GM12801 (cell line): Measurements from ENCODE around the gene FAM98B.

Experiments used
- CTCF ChIP-seq: IDR thresholded peaks from one replicate; pipeline ENCODE4 v1.5.1; 2011; ENCODE audit warnings: control low read depth; ENCODE audit not compliant: insufficient read length; ENCODE audit errors: extremely low read depth

FAM98B gene

GRCh38 chr15:38531509-38531908, 77.6 kb downstream of the FAM98B start:
- no peak for TF ChIP-seq CTCF

- no peak for TF ChIP-seq CTCF
Measured at GRCh38 chr15:38532728-38533127, 78.8 kb downstream of the FAM98B start.

DNA sequence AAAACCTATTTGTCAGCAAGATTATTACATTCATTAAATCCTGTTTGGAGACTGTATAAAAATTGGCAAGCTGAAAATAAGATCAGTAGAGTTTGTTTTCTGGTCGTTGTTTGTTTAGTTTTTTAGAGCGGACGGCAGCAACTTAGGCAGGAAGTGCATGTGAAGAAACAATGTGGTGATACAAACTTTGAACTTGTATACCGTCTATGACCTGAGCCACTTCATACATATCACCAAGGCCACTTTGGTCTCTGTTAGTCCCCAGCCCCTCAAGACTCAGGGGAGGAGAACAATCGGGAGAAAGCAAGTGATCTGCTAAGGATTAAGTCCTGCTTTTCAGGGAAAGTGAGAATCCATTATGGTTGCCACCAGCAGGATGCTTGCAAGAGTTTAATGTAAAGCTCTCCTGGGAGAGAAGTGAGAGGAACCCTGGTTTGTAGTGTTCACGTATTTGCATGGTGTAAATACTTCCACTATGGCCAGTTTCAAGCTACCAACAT, 79.5 kb downstream of the FAM98B start:
- no peak for TF ChIP-seq CTCF

DNA sequence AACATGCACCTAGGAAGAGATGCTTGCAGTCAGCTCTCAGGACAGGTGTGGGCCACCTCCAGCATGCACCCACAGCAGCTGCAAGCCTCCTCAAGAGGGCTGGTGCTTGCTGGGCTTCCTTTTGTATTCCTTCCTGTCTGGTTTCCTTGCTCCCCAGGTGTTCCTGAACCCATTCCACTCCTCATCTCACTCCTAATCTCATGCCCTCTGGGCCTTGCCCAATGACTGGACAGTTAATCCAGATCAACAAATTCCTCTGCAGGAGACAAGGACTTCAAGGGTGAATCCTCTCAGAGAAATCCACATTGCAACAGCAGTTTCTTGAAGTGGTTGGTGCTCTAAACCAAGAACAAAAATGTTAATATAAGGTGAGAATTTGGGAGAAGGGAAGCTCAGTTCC, 80.0 kb downstream of the FAM98B start:
- no peak for TF ChIP-seq CTCF

DNA sequence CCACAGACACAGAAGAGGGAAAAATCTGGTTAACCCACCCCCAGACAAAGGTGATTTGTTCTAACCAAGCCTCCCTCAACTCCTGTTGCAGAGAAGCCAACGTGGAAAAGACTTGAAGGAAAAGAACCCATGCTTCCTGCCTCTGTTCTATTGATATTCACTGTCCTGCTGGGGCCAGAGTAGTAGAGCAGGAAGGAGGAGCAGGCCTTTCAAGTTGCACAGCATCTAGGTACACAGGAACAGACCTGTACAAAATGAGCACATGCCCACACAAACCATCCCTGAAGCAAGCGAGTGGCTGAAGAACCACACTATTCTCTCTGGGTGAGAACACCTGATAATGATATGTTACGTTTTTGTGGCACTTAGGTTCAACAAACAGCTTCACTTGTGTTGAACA, 80.8 kb downstream of the FAM98B start:
- no peak for TF ChIP-seq CTCF

DNA sequence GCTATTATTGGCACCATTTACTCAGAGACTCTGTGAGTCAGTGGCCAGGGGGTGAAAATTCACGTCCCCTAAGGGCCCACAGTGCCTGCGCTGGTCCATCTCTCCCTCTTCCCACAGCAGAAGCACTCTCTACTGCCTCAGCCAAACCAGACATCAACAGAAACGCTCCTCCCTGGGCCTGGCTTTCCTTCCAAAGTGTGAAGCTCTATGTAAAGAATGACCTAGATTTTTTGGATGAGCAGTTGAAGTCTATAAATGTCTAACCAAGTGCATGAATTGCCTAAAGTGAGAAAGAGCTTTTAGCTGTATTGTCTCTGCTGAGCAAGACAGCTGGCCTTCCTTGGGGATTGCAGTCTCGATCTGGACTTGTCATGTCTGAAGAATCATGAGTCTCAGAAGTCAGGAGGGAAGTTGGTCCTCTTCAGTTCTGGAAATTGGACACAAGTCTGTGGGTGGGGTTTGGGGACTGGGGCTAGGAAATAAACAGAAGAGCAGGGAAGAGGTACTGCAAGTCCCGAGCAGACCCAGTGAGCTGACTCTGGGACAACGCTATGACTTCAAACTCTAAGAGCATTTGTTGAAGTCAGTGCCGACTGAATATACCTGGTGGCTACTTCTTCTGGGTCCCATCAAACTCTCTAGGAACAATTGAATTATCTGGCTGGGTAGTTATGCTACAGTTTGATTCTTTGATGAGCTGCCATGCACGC, 81.7 kb downstream of the FAM98B start:
- TF ChIP-seq CTCF, result no peak

DNA sequence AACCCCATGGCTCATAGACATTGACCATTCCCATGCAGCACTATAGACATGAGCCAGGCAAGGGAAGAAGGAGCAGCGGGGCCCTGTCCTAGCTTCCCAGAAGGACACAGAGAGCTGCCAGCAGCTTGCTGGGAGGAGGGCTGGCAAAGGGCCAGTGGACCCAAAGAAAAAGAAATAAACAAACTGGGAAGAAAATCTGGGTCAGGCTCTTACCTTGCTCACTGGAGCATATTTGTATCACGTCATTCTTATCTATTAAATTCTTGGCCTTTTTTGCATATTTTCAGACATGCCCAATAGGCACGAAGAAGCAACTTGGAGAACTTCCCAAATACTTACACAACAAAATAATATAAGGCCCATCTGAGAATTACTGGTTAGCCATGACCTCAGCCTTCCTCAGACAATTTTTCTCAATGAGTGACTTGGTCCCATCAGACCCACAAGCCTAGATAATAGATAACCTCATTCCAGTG, 82.3 kb downstream of the FAM98B start:
- TF ChIP-seq CTCF, result no peak
